Activated CD4-positive, CD25-positive, alpha-beta regulatory T cell (primary cell): ENCODE results near the gene ACKR2.

Source experiments
- DNase-seq, 4 experiments: peaks; one replicate each; lab custom pipeline; 2025; lab: John Stamatoyannopoulos, UW

The ACKR2 gene, protein sequence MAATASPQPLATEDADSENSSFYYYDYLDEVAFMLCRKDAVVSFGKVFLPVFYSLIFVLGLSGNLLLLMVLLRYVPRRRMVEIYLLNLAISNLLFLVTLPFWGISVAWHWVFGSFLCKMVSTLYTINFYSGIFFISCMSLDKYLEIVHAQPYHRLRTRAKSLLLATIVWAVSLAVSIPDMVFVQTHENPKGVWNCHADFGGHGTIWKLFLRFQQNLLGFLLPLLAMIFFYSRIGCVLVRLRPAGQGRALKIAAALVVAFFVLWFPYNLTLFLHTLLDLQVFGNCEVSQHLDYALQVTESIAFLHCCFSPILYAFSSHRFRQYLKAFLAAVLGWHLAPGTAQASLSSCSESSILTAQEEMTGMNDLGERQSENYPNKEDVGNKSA

DNA sequence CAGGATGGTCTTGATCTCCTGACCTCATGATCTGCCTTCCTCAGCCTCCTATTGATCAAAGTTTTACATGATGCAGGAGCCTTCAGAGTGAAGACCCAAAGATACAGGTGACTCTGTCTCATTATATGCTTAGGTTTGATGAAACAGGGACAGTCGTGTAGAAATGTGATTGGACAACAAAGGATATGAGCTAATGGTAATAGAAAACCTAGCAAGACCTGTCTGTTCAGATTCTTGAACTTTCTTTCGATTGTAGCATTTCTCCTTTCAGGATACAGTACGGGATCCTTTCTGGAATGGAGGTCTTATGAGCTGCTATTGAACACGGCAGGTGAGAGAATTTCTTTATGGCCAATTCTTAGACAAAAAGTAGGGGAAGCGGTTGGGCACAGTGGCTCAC lies at the start of gene ACKR2:
Gene ACKR2, plus strand, starts transcription at position 244 of the 400 bp plus-strand sequence. CDS start 55,058 bp downstream, outside the sequence.
- no peak for DNase-seq

GRCh38 chr3:42762046-42762724 lies 47.1 kb upstream of the ACKR2 start:
- no peak for DNase-seq

DNA sequence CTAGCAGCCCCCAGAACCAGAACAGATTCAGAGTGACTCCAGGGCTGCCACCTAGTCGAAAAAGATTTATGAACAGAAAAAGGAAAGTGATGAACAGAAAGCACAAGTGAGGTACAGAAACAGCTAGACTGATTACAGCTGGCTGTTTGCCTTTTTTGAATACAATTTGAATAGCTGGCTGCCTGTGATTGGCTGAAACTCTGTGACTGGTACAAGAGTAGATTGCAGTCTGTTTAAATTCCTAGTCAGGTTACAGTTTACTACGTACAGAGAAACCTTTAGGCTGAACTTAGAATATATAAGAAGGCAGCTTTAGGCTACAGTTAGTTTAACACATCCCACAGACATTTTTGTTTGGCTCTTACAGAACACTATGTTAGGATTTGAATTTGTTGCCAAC lies 46.2 kb upstream of the ACKR2 start:
- DNase-seq = no peak

GRCh38 chr3:42764115-42764514 lies 45.1 kb upstream of the ACKR2 start:
- no peak for DNase-seq

- no peak for DNase-seq
These were observed 44.5 kb upstream of the ACKR2 start for GRCh38 chr3:42764561-42765295.

- DNase-seq = no peak
These were observed 39.6 kb upstream of the ACKR2 start for GRCh38 chr3:42769477-42770131.

DNA sequence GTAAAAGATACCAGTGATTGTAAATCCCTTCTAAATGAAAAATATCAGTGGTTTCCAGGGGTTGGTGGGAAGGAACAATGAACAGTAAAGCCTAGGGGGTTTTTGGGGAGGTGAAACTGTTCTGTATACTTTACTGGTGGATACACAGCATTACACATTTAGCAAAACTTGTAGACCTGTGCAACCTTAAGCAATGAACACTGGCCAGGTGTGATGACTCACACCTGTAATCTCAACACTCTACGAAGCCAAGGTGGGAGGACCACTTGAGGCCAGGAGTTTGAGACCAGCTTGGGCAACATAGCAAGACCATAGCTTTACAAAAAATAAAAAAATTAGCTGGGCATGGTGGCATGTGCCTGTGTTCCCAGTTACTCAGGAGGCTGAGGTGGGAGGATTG lies 38.0 kb upstream of the ACKR2 start:
- no peak for DNase-seq

GRCh38 chr3:42772670-42773408 lies 36.4 kb upstream of the ACKR2 start, which contains the start of gene CCDC13:
CCDC13 (minus strand) TSS chr3:42773253; CDS start chr3:42758345, 14,908 bp downstream.
- peak; percentile 56 to 77 (median 66) for DNase-seq

GRCh38 chr3:42773409-42773751 lies 35.9 kb upstream of the ACKR2 start:
- DNase-seq = no peak

DNA sequence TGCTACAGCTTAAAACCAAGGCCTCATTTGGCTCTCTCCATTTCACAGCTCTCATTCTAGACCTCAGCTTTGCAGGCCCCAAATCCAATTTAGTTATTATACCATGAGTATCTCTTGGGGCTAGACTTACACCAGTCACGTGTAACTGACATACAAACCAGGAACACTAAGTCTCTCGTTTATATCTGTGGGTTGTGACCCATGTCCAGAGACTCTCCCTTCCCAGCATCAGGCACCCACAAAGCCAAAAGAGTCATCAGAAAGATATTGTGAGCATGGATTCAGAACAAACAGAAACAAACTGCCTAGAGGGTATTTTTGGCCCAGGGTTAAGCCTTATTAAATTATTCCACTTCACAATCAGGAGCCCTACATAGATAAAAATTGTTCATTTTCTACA lies 30.6 kb upstream of the ACKR2 start:
- no peak for DNase-seq

DNA sequence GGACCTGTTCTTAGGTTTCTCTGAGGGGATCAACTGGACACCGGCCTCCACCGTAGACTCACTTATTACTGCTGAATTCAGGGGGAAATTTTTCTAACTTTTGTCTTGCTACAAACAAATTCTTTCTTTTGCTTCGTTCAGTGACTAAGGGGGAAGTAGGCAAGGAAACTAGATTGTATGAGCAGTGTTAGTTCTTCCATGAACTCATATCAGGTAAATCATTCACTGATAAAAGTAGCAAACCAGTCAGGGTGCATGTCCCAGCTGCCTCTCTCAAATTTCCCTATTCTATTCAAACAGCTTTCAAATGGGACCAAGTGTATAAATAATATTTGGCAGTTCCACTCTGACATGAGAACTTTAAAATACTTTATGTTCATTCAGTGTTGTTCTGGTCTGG lies 28.8 kb upstream of the ACKR2 start:
- no peak for DNase-seq

DNA sequence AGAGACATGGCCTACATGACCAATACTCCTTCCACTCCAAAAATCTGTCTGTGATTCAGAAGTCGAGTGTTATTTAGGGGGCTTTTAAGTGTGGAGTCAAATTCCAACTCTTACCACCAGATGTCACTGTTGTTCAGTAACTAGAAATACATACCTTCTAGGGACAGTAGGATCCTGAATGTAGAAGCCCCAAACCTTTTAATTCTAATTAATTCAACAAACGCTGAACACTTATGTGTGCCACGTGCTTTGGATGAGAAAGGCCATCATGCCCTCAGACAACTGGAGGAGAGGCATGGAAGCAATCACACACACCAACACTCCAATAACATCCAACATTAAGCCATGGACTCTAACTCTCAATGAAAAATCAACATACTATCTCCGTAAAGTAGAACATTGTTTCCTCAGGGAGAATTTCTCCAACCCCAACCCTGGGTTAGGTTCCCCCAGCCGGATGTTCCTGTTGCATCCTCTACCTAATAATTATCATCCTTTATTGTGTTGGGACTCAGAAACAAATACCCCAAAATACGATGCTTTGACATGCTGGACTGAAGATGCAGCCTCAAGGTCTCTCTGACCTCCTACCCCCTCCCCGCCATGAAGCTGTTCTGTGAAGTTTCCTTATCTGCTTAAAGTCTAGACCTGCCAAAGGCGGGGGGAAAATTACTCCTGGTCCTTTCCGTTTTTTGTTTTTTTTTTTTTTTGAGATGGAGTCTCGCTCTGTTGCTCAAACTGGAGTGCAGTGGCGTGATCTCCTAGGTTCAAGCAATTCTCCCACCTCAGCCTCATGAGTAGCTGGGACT lies 28.1 kb upstream of the ACKR2 start:
- no peak for DNase-seq

DNA sequence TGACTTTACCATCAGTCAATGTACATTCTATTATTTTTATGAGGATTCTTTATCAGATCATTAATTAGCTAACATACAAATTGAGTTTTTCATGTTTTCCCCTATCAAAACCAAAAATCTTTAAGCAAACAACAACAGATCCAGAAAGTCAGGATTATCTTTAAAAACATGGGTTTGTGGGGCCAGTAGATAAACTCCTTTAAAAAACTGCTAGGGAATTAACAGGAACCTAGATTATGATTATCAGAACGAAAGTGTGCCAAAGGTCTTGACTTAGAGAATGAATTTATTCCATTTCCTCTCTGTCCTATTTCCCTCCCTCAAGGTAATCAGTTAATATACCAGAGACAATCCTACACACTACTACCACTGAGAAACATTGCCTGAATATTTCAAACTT lies 23.0 kb upstream of the ACKR2 start:
- no peak for DNase-seq

- no peak for DNase-seq
These were observed 22.6 kb upstream of the ACKR2 start for GRCh38 chr3:42786631-42787030.

DNA sequence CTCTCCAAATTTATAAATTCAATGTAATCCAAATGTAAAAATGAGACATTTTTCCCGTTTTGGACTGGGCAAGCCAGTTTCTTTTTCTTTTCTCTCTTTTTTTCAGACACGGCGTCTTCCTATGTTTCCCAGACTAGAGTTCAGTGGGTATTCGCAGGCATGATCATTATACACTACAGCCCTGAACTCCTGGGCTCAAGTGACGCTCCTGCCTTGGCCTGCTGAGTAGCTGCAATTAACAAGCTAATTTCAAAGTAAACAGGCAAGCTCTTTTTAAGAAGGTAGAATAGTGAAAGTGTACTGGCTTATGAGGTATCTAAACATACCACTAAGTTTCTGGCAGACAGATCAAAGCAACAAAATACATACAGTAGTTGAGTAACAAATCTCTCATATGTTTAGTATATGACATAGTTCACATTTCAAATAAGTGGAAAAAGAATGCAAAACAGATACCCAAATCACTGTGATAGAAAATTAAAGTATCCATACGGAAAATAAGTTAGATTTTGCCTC lies 18.5 kb upstream of the ACKR2 start:
- no peak for DNase-seq

DNA sequence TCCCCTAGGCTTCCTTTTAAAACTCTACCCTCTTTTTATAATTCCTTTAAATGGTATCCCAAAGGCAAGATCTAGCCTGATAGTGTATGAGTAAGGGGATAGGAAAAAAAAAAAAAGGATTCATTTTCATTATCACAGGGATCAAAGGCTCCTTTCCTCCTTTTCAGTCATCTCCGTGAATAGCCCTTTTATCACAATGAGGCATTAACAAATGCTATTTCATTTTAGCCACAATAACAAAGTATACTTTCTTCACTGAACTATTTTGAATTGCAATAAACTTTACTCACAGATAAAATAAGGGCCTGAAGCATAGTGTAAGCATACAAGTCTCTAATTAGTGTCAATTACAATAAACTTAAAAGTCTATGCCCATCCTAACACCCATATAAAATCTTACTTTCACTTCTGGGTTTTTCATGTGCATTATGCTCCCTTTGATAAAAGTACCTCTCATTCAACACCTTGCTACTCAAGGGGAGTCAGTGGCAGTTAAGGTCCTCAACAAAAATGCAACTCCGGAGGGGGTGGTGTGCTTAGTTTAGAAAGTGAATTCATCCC lies 13.5 kb upstream of the ACKR2 start:
- no peak for DNase-seq

DNA sequence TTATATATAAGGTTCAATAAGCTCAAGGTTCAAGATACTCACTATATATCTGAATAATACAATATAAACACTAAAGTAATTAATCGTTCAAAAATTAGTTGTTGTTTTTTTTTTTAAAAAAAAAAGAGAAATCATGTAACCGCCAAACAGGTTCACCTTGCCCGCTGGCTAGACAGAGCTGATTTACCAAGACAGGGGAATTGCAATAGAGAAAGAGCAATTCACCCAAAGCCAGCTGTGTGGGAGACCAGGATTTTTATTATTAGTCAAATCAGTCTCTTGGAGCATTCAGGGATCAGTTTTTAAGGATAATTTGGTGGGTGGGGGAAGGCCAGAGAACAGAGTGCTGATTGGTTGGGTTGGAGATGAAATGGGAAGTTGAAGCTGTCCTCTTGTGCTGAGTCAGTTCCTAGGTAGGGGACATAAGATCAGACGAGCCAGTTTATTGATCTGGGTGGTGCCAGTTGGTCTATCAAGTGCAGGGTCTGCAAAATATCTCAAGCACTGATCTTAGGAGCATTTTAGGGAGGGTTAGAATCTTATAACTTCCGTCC lies 12.8 kb upstream of the ACKR2 start:
- no peak for DNase-seq

DNA sequence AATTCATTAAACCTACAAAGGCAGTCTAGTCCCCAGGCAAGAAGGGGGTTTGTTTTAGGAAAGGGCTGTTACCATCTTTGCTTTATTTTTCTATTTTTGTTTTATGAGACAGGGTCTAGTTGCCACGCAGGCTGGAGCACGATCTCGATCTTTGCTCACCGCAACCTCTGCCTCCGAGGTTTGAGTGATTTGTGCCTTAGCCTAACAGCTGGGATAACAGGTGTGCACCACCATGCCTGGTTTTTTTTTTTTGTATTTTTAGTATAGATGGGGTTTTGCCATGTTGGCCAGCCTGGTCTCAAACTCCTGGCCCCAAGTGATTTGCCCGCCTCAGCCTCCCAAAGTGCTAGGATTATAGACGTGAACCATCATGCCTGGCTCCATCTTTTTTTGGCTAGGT lies 9.9 kb upstream of the ACKR2 start:
- DNase-seq = no peak

DNA sequence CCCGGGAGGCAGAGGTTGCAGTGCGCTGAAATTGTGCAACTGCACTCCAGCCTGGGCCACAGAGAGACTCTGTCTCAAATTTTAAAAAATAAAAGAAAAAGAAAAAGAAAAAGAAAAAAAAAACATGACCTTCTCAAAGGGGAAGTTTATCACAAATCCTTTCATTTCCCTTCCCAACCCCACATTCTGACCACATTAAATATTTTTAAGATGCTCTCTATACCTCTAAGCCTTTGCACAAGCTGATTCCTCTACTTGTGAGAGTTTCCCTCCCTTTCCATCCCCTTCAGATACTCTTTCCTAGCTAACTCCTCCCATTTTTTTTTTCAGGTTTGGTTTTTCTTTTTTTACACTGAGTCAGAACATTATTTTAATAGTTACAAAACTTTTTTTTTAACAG lies 9.0 kb upstream of the ACKR2 start:
- DNase-seq = no peak

- no peak for DNase-seq
These were observed 8.1 kb upstream of the ACKR2 start for GRCh38 chr3:42801048-42801620.
